H1 (cell line): Measurements from ENCODE around the gene ADAM19.

Experiments used
- SUZ12 ChIP-seq: fragments of 200-600 bp; sonication (generic); IDR thresholded peaks from 2 replicates; pipeline ENCODE4 v1.6.1; 2012; ENCODE audit warnings: mild to moderate bottlenecking, inconsistent platforms, low read length, moderate library complexity, mixed read lengths
- TAF1 ChIP-seq: IDR thresholded peaks from 2 replicates; pipeline ENCODE4 v1.6.1; 2011; ENCODE audit warnings: mild to moderate bottlenecking, low read depth, low read length

DNA sequence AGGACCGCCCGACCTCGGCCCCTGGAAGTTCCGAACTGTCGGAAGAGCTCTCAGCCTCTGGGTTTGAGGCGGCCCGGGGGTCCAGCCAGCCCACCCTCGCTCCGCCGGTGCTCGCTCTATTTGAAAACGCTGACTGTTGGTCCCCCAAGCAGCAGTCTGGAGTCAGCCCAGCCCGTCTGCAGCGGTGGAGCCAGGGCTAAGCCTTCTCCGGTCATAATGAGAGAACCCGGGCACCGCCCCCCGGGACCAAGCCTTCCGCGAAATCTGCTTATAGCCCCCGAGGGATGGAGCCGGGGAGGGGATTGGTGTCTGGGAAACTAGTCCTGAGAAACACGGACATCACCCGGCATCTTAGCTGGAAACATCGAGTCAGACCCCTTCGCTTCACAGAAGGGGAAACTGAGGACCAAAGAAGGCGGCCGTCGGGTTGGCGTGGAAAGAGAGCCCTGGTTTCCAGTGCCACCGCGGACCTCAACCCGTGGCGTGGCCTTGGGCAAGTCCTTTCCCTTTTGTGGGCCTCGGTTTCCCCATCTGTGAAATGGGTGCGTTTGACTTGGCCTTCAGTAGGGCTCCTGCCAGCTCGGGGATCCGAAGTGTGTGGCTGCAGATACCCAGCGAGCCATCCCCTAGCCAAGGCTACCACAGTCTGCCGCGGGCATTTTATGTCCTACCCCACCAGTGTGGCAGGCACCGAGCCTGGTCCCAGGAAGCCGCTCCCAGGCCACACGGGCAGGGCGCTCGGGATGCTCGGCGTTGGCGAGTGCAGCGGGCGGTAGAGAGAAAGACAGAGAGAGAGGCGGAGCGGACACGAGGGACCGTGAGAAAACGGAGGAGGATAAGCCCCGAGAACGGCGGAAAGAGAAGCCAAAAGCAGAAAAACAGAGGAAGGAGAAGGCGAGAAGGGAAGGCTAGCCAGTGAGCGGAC, 857 bp downstream of the ADAM19 start:
- no peak for TF ChIP-seq TAF1
- no peak for TF ChIP-seq SUZ12
